ENCODE measurements around the gene ETV6.
A peak's percentile ranks its signal among the peaks of the same experiment; 100 is the strongest.

ETV6 gene

DNA sequence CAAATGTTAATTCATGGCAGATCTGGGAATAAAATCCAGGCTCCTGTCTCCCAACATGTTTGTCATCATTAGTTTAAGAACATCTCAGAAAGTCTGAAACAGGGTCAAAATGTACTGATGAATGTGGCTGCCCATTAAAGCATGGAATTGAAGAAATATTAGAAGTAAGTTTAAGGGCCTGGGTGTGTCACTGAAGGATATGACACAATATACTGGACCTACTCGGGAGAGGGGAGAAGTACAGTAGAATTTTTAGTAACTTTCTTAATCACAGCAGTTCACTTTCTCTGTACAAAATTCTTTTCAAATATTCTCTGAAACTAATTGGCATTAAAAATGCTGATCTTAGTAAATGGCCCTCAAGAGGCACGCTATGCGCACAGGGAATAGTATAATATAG is 185.5 kb downstream of the ETV6 start:
- no peak for DNase-seq

GRCh38 chr12:11836282-11837151 is 187.0 kb downstream of the ETV6 start:
- DNase-seq: no peak

DNA sequence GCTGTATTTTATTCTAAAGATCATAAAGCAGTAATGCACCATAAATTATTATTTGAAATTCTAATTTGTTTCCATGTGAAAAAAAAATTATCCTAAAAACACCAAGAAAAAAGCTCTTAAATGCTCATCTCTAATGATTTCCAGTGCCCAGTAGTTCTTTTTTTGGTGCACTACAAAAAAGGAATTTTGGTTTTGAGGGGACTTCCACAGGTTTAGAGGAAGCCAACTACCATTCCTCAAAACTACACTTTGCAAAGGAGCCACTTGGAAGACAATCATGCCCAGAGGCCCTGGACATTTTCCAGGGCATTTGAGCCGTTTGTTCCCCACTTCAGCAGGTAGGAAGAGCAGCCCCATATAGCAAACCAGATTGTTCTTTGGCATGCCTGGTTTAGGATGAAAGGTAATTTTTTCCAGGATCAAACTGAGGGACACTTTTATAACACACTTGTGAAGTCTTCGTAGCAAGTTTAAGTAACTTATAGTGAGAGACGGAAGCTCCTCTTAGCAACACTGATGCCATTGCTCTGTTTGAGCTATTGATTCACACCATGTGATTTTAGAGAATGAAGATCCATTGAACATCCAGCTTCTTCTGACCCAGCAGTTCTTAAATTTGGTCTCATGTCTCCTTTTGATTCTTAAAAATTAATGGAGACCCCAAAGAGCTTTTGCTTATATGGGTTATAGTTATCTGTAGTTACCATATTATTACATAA is 187.9 kb downstream of the ETV6 start:
- no peak for DNase-seq

- DNase-seq: no peak
Observed at GRCh38 chr12:11838403-11838802, 188.9 kb downstream of the ETV6 start.

DNA sequence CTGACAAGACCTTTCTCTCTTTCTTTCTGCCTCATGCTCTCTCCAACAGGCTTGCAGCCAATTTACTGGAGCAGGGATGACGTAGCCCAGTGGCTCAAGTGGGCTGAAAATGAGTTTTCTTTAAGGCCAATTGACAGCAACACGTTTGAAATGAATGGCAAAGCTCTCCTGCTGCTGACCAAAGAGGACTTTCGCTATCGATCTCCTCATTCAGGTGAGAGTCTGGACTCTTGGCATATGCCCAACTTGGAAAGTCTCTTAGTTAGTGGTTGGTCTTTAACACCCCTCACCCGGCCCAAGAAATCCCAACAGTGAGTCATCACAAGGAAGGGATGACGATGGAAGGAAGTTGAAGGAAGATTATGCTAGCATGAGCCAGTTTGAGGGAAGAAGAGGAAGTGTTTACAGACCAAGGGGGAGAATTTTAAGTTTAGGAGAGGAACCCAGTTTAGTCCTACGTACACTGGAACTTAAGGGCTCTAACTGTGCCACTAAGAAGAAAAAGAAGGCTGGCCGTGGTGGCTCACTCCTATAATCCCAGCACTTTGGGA is 189.7 kb downstream of the ETV6 start:
- DNase-seq: no peak

DNA sequence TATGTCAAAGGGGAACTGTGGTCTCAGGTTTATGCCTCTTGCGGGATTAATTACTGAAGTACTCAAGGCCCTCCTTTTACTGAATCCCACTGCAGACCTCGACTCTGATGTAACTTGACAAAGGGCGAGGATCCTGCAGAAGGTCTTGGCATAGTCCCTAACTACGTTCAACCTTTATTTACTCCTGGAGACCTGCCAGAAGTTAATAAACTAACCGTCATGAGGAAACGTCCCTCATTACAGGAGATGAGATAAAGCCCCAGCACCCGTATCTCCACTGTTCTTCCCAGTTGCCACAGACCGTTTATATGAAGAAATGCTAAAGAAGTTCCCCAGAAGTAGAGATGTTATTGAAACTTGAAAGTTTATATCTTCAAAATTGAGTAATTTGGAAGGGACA is 190.9 kb downstream of the ETV6 start:
- DNase-seq: no peak

DNA sequence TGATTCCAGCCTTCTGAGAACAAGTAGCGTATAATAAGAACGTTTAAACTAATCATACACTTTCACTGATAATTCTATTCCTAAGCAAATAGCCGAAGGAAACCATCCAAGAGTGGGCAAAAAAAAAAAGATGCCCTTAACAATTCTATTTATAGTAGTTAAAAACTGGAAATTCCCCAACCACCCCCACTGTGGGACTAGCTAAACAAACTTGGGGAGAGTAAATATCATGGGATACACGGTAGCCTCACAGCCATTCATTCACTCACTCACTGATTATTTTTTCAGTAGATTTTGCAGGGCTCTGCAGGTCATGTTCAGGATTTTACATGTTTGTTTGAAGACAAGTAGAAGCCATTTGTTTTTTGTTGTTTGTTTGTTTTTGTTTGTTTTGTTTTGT is 197.0 kb downstream of the ETV6 start:
- DNase-seq: no peak

DNA sequence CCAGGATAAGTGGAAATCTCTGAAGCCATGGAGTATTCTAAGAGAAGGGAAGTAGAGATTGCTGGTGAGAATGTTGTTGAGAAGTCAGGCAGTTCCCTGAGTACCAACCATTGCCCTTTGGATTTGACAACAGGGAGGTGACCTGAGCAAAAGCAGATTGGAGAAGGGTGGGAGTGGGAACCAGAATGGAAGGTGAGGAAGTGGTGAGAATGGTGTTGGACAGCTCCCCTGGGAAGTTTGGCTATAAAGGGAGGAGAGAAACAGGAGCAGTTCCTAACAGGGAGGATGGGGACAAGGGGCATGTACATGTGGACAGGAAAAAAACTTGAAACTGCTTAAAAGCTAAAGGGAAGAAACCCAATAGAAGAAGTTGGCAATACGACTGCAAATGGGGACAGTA is 198.1 kb downstream of the ETV6 start:
- no peak for DNase-seq

GRCh38 chr12:11849757-11850504 is 200.5 kb downstream of the ETV6 start:
- DNase-seq: no peak

DNA sequence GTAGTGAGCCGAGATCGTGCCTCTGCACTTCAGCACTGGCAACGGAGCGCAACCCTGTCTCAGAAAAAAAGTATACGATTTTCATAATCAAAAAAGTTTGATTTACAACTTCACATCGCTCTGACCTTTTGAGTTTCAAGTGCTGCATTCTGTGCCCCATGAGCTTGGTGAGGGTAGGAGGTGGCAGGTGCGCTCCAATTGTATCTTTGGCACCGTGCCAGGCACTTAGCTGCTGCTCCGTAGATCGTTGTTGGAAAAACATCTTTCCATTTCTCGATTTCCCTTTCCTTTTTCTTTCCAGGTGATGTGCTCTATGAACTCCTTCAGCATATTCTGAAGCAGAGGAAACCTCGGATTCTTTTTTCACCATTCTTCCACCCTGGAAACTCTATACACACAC is 203.7 kb downstream of the ETV6 start:
- DNase-seq: no peak

GRCh38 chr12:11854011-11854499 is 204.6 kb downstream of the ETV6 start:
- no peak for DNase-seq

DNA sequence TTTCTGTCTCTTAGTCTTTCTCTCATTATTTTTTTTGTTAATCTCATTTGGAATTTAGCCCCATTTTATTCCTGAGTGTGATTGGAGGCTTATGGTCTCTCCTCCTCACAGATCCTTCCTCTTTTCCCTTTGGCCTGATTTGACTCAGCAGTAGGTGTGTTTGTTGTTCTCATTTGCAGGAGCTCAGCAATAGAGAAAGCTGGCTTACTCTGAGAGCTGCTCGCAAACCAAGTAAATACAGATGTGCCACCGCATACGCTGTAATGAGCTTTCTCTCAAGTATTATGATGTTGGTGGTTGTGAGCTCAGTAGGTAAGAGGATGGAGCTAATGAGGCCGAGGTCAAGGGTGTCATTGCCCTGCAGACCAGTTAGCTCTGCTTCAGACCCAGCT is 206.5 kb downstream of the ETV6 start:
- DNase-seq: no peak

DNA sequence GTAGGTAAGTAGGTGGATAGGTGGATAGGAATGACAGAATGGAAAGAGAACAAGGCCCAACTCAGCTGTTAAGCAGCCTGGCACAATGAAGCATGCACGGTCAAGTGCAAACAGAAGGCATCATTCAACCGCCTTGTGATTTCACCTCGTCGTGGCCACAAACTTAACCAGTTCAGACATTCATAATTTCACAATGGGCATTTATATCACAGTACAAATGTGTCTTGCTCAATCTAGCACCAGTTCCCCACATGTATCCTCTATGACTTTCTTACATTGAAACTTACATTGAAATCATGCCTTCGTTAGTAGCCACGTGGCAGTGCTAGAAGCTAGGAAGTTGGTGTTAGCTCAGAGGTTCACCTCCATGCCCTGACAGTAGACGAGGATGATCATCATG is 207.5 kb downstream of the ETV6 start:
- DNase-seq: no peak

- DNase-seq: peak; percentile 35
Observed at GRCh38 chr12:11859705-11860425, 210.4 kb downstream of the ETV6 start.

- DNase-seq: no peak
Observed at GRCh38 chr12:11861155-11861863, 211.8 kb downstream of the ETV6 start.

DNA sequence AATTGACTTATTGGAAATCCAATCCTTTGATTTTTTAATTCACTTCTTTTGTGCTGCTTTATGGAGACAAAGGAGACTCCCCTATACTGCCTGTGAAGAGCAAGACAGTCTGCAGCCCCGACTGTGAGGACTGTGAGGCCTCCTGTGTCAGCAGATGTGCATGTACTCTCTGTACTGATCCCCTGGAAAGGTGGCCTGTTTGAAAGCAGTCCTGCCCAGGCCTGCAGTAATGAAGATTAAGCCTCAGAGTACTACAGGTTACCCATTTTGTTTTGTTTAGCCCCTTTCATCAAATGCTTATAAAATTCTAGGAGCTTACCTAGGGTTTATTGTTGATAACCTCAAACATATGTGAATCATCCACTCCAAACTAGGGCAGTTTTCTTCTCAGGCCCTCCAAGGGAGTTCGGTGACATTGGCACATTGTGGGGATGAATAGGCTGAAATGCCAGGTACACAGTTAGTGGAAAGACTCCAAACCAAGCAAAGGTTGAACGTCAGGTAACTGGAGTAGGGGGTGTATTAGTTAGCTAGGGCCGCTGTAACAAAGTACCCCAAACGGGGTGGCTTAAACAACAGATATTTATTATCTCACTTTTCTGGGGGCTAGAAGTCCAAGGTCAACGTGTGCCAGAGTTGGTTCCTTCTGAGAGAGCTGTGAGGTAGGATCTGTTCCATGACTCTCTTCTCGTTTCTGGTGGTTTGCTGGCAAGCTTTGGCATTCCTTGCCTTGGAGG is 212.6 kb downstream of the ETV6 start:
- DNase-seq: no peak

DNA sequence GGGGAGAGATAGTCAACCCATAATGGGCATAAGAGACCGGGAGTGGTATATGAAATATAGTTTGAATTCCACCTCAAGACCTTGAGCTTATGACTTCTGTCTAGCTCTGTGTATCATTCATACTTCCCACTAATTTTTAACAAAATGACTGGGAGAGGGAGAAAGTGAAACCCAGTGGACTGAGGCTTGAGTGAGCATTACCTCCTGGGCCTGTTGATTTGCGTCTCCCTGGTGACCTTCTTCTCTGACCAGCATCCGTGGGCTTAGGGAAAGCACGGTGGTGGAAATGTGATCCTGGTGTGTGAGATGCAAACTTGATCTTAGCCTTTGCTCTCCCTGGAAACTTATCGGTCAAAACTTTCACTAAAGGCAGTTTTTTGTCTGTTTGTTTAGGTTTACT is 213.3 kb downstream of the ETV6 start:
- DNase-seq: no peak

DNA sequence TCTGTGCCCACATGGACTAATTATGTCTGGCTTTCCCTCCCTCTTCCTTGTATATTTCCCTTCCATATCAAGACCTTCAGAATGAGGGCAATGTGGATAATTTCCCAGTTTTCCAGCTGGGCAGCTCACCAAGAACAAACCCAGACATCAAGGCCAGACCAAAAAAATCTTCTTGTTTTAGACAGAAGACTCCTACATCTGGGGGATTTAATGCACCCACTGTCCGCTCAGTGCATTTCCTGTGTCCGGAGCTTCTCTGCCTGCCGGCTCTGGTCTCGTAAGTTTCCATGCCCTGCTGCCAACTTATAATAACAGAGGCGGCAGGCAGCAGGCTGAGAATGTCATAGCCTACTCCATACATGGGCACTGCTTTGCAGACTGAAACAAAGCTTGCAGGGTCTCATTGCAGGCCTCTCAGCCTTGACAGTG is 214.0 kb downstream of the ETV6 start:
- peak; percentile 72 for DNase-seq

- no peak for DNase-seq
Observed at GRCh38 chr12:11863988-11864387, 214.5 kb downstream of the ETV6 start.

- no peak for DNase-seq
Observed at GRCh38 chr12:11865824-11866223, 216.3 kb downstream of the ETV6 start.

GRCh38 chr12:11868027-11868426 is 218.6 kb downstream of the ETV6 start:
- DNase-seq: no peak

Data from right hindlimb (tissue), 1 donor.